K562 (cell line): Measurements from ENCODE around the gene GDNF. TPM values are rescaled to one million over a fixed set of nuclear protein-coding genes. Genes with fewer than 3 reads are reported as not detected.

Experiments
- ATAC-seq: fragments of 200-7000 bp; cut with Tn5 transposase; 3 replicates; pipeline ENCODE4 v1.9.1; 2020; ENCODE audit warnings: moderate library complexity
- BruUV-seq: library from RNA; stranded (reverse); fragments of 400-500 nt; replicated peaks from 2 replicates; lab custom pipeline; 2021; lab: Mats Ljungman, UMichigan
- CTCF ChIA-PET: fragments of 300-600 bp; formaldehyde crosslinking; extraction: SDS; loops from one replicate; lab custom pipeline; 2021; ENCODE audit warnings: low intra/inter-chr PET ratio; lab: Yijun Ruan, JAX
- POLR2A ChIA-PET: fragments of 300-600, 350-650 bp; sonication (Branson Sonifier 250); formaldehyde crosslinking; extraction: SDS; loops from one replicate; lab custom pipeline; 2021; ENCODE audit warnings: antibody characterized with exemption, inconsistent platforms; lab: Yijun Ruan, JAX
- DNase-seq, 4 experiments: peaks; one replicate each; pipeline versions ENCODE4 v3.0.0 to v3.0.0-alpha.2; 2011 to 2018; ENCODE audit warnings: low spot score in 3 of 4, mixed read lengths in 3 of 4; ENCODE audit errors: extremely low read depth in 1 of 4
- FAIRE-seq: peaks from 2 replicates; lab custom pipeline; 2011; peaks lifted over from hg19 to GRCh38; lab: Jason Lieb, UNC
- H2AFZ ChIP-seq: 2 replicates; pipeline ENCODE4 v1.6.0; 2011; ENCODE audit warnings: low read depth, low read length, control low read depth, inconsistent platforms
- H3K27ac ChIP-seq: fragments of 200-600 bp; 3 replicates; pipeline ENCODE4 v1.8.0; 2011; ENCODE audit warnings: low read depth, mild to moderate bottlenecking, control low read depth, inconsistent platforms, low read length, moderate library complexity, mixed read lengths; ENCODE audit errors: extremely low read depth
- H3K27me3 ChIP-seq, 2 experiments: fragments of 300-600 bp in 1 of 2; 2 replicates in 1 of 2; 3 replicates in 1 of 2; pipeline versions ENCODE4 v1.6.0 to v1.8.0; 2011; ENCODE audit warnings: inconsistent platforms in 2 of 2, low read length in 2 of 2, mild to moderate bottlenecking in 1 of 2, mixed read lengths in 1 of 2, moderate library complexity in 1 of 2; ENCODE audit not compliant: control insufficient read depth in 2 of 2, insufficient read depth in 2 of 2
- H3K36me3 ChIP-seq: fragments of 300-600 bp; 3 replicates; pipeline ENCODE4 v1.8.0; 2011; ENCODE audit warnings: mild to moderate bottlenecking, low read length, inconsistent platforms; ENCODE audit not compliant: control insufficient read depth, insufficient read depth
- H3K4me1 ChIP-seq, 2 experiments: fragments of 200-600 bp in 1 of 2; replicated peaks in 1 of 2; 2 replicates in 1 of 2; 3 replicates in 1 of 2; pipeline versions ENCODE4 v1.5.1 to v1.8.0; 2011; ENCODE audit warnings: inconsistent platforms in 2 of 2, low read length in 2 of 2, mild to moderate bottlenecking in 1 of 2, mixed read lengths in 1 of 2, moderate library complexity in 1 of 2; ENCODE audit not compliant: control insufficient read depth in 2 of 2, insufficient read depth in 2 of 2
- H3K4me2 ChIP-seq: 2 replicates; pipeline ENCODE4 v1.6.1; 2011; ENCODE audit warnings: low read length, control low read depth, inconsistent platforms, mixed read lengths; ENCODE audit not compliant: insufficient read depth
- H3K4me3 ChIP-seq: fragments of 200-600 bp; sonication (generic), shearing (Covaris generic); 2 replicates; pipeline ENCODE4 v1.5.1; 2016; ENCODE audit warnings: control low read depth, inconsistent platforms
- H3K79me2 ChIP-seq: fragments of 200-600 bp; 3 replicates; pipeline ENCODE4 v1.8.0; 2011; ENCODE audit warnings: low read length, inconsistent platforms; ENCODE audit not compliant: control insufficient read depth, insufficient read depth
- H3K9ac ChIP-seq, 2 experiments: 2 replicates each; pipeline versions ENCODE4 v1.6.0 to v1.6.1; 2011; ENCODE audit warnings: low read depth in 2 of 2, low read length in 2 of 2, control low read depth in 1 of 2, inconsistent platforms in 1 of 2, mild to moderate bottlenecking in 1 of 2, mixed read lengths in 1 of 2; ENCODE audit not compliant: insufficient read depth in 1 of 2
- H3K9me1 ChIP-seq: one replicate; pipeline ENCODE4 v1.6.0; 2011; ENCODE audit warnings: inconsistent platforms, mild to moderate bottlenecking, low read length, moderate library complexity; ENCODE audit not compliant: control insufficient read depth, insufficient read depth
- H3K9me3 ChIP-seq: replicated peaks from 2 replicates; pipeline ENCODE4 v1.5.1; 2011; ENCODE audit warnings: low read depth, low read length, inconsistent platforms; ENCODE audit not compliant: control insufficient read depth, insufficient read depth
- H4K20me1 ChIP-seq: replicated peaks from 2 replicates; pipeline ENCODE4 v1.6.1; 2011; ENCODE audit warnings: low read length, inconsistent platforms, mixed read lengths; ENCODE audit not compliant: control insufficient read depth, insufficient read depth
- CBX2 ChIP-seq: fragments of 200-600 bp; sonication (generic); IDR thresholded peaks from one replicate; pipeline ENCODE4 v1.6.1; 2012; ENCODE audit warnings: mild to moderate bottlenecking, low read length, inconsistent platforms; ENCODE audit not compliant: insufficient read depth, poor library complexity, severe bottlenecking
- CREB3 ChIP-seq: fragments of 450-650 bp; conservative IDR thresholded peaks from 2 replicates; pipeline ENCODE4 v1.6.1; 2016; ENCODE audit warnings: missing genetic modification characterization, low read depth, mild to moderate bottlenecking, missing compliant biosample characterization, moderate library complexity
- ESRRB ChIP-seq: fragments of 250-450 bp; sonication (Bioruptor Pico); IDR thresholded peaks from 2 replicates; pipeline ENCODE4 v1.5.0; 2020; ENCODE audit warnings: mild to moderate bottlenecking, moderate library complexity, borderline replicate concordance
- HNRNPK ChIP-seq: fragments of 200-400 bp; formaldehyde crosslinking; IDR thresholded peaks from one replicate; pipeline ENCODE4 v1.6.1; 2018; ENCODE audit warnings: mild to moderate bottlenecking, low read depth, low read length; ENCODE audit not compliant: poor library complexity, severe bottlenecking
- MAFG ChIP-seq: fragments of 450-650 bp; conservative IDR thresholded peaks from 2 replicates; pipeline ENCODE4 v1.6.1; 2016; ENCODE audit warnings: missing genetic modification characterization, missing compliant biosample characterization
- RUNX1 ChIP-seq: sonication (generic); IDR thresholded peaks from 2 replicates; pipeline ENCODE4 v1.6.1; 2016; ENCODE audit warnings: antibody characterized with exemption, low read depth
- SMAD1 ChIP-seq: fragments of 150-350 bp; IDR thresholded peaks from 2 replicates; pipeline ENCODE4 v1.6.1; 2014; ENCODE audit warnings: low read length, low read depth; ENCODE audit not compliant: partially characterized antibody
- ZNF3 ChIP-seq: fragments of 250-450 bp; sonication (Bioruptor Pico); IDR thresholded peaks from 2 replicates; pipeline ENCODE4 v1.5.0; 2021; ENCODE audit warnings: mild to moderate bottlenecking, moderate library complexity
- ZNF316 ChIP-seq: fragments of 450-650 bp; IDR thresholded peaks from 2 replicates; pipeline ENCODE4 v1.6.1; 2016
- WGBS: fragments of 100-300 bp; shearing (Covaris generic); methylation state at CpG from one replicate; pipeline ENCODE4 v1.1.6; 2016; ENCODE audit warnings: low coverage, mixed read lengths; ENCODE audit not compliant: insufficient coverage; ENCODE audit errors: missing lambda C conversion rate; 5-methylcytosine and 5-hydroxymethylcytosine counted together
- in situ Hi-C: fragments of 300-500 bp; cut with MboI; formaldehyde crosslinking; loops from 4 replicates; pipeline ENCODE4 v1.15.0; 2018; ENCODE audit warnings: inconsistent platforms, mixed read lengths
- intact Hi-C: fragments of 100-400 bp; cut with micrococcal nuclease; formaldehyde crosslinking; loops from 2 replicates; pipeline ENCODE4 v1.14.2; 2022
- polyA plus RNA-seq, 8 experiments: library from polyadenylated mRNA; depleted of rRNA in 4 of 8; stranded (reverse) in 5 of 8; unstranded in 3 of 8; fragments of >200 nt; fragmentation: Nextera tagmentation in 2 of 8; fragmentation: Illumina TruSeq in 1 of 8; extraction: Ambion mirVana in 2 of 8; extraction: Trizol in 1 of 8; gene quantifications; 2 replicates each; pipeline versions ENCODE4 v1.2.1 to v1.2.3, GENCODE V29; 2011 to 2014; ENCODE audit warnings: inconsistent platforms in 1 of 8, missing spikeins in 1 of 8
- total RNA-seq, 7 experiments: library from RNA; depleted of rRNA in 6 of 7; stranded (reverse); fragments of >200 nt in 6 of 7; fragmentation: Illumina TruSeq in 2 of 7; extraction: Trizol in 2 of 7; gene quantifications; 2 replicates each; pipeline versions ENCODE4 v1.2.1 to v1.2.3, GENCODE V29; 2011 to 2021; ENCODE audit warnings: low replicate concordance in 1 of 7
- TF ChIP-seq, protein P1 (sequence below): fragments of 450-650 bp; IDR thresholded peaks from 2 replicates; pipeline ENCODE4 v1.6.1; 2018; ENCODE audit warnings: mild to moderate bottlenecking, low read depth; ENCODE audit not compliant: partially characterized antibody

Gene GDNF
- total and polyA plus RNA-seq, 9 of the 15 experiments (the other 6 are each of a cell fraction or from before 2014, with no cell fraction given) = not detected

GRCh38 chr5:37776826-37777225 lies 63.0 kb downstream of the GDNF start:
- Histone ChIP-seq H3K9me1 (no peaks in the 10 kb centered on the region), H3K4me2 (no peak overlapping the region), H2AFZ (no peak overlapping the region), H3K4me3 (no peak overlapping the region), H3K9ac (no peak overlapping the region), H3K27ac (no peak overlapping the region), H4K20me1 (no peaks in the 10 kb centered on the region), H3K36me3 (no peaks in the 10 kb centered on the region), H3K79me2 (no peaks in the 10 kb centered on the region), H3K27me3 (no peaks in the 10 kb centered on the region; a peak in 1 of 5 replicates), H3K4me1 (no peaks in the 10 kb centered on the region), H3K9me3 (peaks cover 7% of the 10 kb centered on the region; the same call in 1 of the 2 replicates)
- TF ChIP-seq RUNX1 (no peak), ESRRB (CRISPR knock-in tag) (no peak), SMAD1 (no peak), ZNF3 (CRISPR knock-in tag) (no peak), HNRNPK (no peak), MAFG (tag) (no peak), ZNF316 (no peak), CREB3 (tag) (no peak), CBX2 (no peak)
- TF ChIP-seq, protein P1, sequence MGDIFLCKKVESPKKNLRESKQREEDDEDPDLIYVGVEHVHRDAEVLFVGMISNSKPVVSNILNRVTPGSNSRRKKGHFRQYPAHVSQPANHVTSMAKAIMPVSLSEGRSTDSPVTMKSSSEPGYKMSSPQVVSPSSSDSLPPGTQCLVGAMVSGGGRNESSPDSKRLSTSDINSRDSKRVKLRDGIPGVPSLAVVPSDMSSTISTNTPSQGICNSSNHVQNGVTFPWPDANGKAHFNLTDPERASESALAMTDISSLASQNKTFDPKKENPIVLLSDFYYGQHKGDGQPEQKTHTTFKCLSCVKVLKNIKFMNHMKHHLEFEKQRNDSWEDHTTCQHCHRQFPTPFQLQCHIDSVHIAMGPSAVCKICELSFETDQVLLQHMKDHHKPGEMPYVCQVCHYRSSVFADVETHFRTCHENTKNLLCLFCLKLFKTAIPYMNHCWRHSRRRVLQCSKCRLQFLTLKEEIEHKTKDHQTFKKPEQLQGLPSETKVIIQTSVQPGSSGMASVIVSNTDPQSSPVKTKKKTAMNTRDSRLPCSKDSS = no peak
- in situ Hi-C loops (no loop called here), intact Hi-C loops (no loop called here)
- FAIRE-seq = no peak
- WGBS = 27% methylated on average over 7 of the region's 7 CpGs
- ChIA-PET CTCF (no interaction called here), POLR2A (no interaction called here)
- no peak for ATAC-seq
- no peak for DNase-seq
- no TSS peak for BruUV-seq
